ENCODE results near the gene SLIT3.

GRCh38 chr5:169084775-169085174 lies 216.2 kb downstream of the SLIT3 start:
- TF ChIP-seq CTCF (IDR thresholded peaks at IDR 0.05; ENCODE audit: borderline replicate concordance, extremely low read depth, low read length, poor library complexity, severe bottlenecking) (no peak), EZH2 (IDR thresholded peaks at IDR 0.05; ENCODE audit: borderline replicate concordance, low read depth, low read length, severe bottlenecking) (no peak)

Measured in DND-41 (cell line).